Bronchial epithelial cell (primary cell): ENCODE data around the gene GNL3L. TPM values are rescaled to one million over a fixed set of nuclear protein-coding genes. Genes with fewer than 3 reads are reported as not detected.
A peak's percentile ranks its signal among the peaks of the same experiment; 100 is the strongest.
"Not testable (repeated sequence)": the region's sequence is repeated elsewhere in the genome, so short reads cannot be mapped to it uniquely, and the experiment has no call there.

Experiments
- DNase-seq: peaks from one replicate; pipeline ENCODE4 v3.0.0-alpha.2; 2010; ENCODE audit warnings: low read depth
- FAIRE-seq: peaks from 2 replicates; lab custom pipeline; 2011; peaks lifted over from hg19 to GRCh38; lab: Jason Lieb, UNC
- H3K27me3 ChIP-seq: 2 replicates; pipeline ENCODE4 v1.5.1; 2011; ENCODE audit warnings: low read length; ENCODE audit not compliant: control insufficient read depth, insufficient read depth
- H3K36me3 ChIP-seq: 2 replicates; pipeline ENCODE4 v1.5.1; 2011; ENCODE audit warnings: low read length; ENCODE audit not compliant: control insufficient read depth, insufficient read depth
- H3K4me3 ChIP-seq: 2 replicates; pipeline ENCODE4 v1.5.1; 2011; ENCODE audit warnings: mild to moderate bottlenecking, low read depth, low read length, control low read depth
- CTCF ChIP-seq: IDR thresholded peaks from 2 replicates; pipeline ENCODE4 v1.5.1; 2011; ENCODE audit warnings: mild to moderate bottlenecking, moderate library complexity, low read length, control low read depth, inconsistent platforms; ENCODE audit not compliant: insufficient read depth, severe bottlenecking
- total RNA-seq: library from RNA; depleted of rRNA; stranded (reverse); fragments of >200 nt; gene quantifications from 2 replicates; pipeline ENCODE4 v1.2.1, GENCODE V29; 2014

Gene GNL3L
- total RNA-seq, 1 donor from 2014 or later: 26.9 TPM

- TF ChIP-seq CTCF: no peak
- Histone ChIP-seq H3K4me3 (no peak overlapping the region), H3K27me3 (no peaks in the 10 kb centered on the region), H3K36me3 (no peaks in the 10 kb centered on the region)
- FAIRE-seq: no peak
- no peak for DNase-seq
Observed at GRCh38 chrX:54509400-54509799, 20.6 kb upstream of the GNL3L start.

GRCh38 chrX:54529151-54529550 is 868 bp upstream of the GNL3L start:
- no peak overlapping the region for H3K4me3 ChIP-seq

GRCh38 chrX:54530357-54530900 is 410 bp downstream of the GNL3L start:
- Histone ChIP-seq H3K27me3 (no peaks in the 10 kb centered on the region), H3K4me3 (peak overlapping the region; percentile 80), H3K36me3 (no peaks in the 10 kb centered on the region)
- no peak for TF ChIP-seq CTCF
- no peak for DNase-seq
- FAIRE-seq: no peak

More at GRCh38 chrX:54529151-54529550, 868 bp upstream of the GNL3L start:
- no peak for TF ChIP-seq CTCF
- Histone ChIP-seq H3K36me3 (no peaks in the 10 kb centered on the region), H3K27me3 (no peaks in the 10 kb centered on the region)
- DNase-seq: no peak
- FAIRE-seq: no peak

- no peak for DNase-seq
- Histone ChIP-seq H3K4me3 (no peak overlapping the region), H3K36me3 (peaks cover 2% of the 10 kb centered on the region), H3K27me3 (no peaks in the 10 kb centered on the region)
- no peak for FAIRE-seq
- no peak for TF ChIP-seq CTCF
Observed at GRCh38 chrX:54534271-54534670, 4.3 kb downstream of the GNL3L start.

- no peak for FAIRE-seq
- H3K36me3 ChIP-seq: peaks cover 8% of the 10 kb centered on the region
Observed at GRCh38 chrX:54540289-54540688, 10.3 kb downstream of the GNL3L start.

GRCh38 chrX:54542239-54542638 is 12.2 kb downstream of the GNL3L start:
- not testable (repeated sequence) for H3K27me3 ChIP-seq, FAIRE-seq, H3K4me3 ChIP-seq, H3K36me3 ChIP-seq, DNase-seq

More at GRCh38 chrX:54540289-54540688, 10.3 kb downstream of the GNL3L start:
- H3K27me3 ChIP-seq: no peaks in the 10 kb centered on the region
- H3K4me3 ChIP-seq: no peak overlapping the region
- TF ChIP-seq CTCF: no peak
- no peak for DNase-seq
